ENCODE data around the gene BCL10. TPM values are rescaled to one million over a fixed set of nuclear protein-coding genes. Genes with fewer than 3 reads are reported as not detected.

The BCL10 gene
- total RNA-seq, 1 donor from 2014 or later: 24.9 TPM

DNA sequence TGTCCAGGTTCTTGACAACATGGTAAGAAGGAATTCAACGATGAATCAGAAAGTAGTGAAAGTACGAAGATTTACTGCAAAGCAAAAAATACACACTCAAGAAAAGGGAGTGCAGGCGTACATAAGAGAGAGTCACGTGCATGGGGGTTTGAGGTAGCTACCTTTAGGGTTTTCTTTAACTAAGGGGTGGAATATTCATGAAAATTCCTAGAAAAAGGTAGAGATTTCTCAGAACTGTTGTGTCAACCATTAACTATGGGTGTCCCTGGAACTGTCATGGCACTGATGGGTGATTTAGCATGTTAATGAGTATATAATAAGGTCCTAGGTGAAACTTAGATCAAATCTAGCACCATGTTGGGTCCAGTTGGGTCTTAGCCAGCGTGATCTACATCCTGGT lies 53.1 kb downstream of the BCL10 start:
- Mint-ChIP-seq H3K9me3 (ENCODE audit: low read depth) (no peaks in the 10 kb centered on the region), H3K4me1 (ENCODE audit: low read depth) (peaks cover 40% of the 10 kb centered on the region), H3K27me3 (ENCODE audit: low read depth) (no peaks in the 10 kb centered on the region), H3K36me3 (ENCODE audit: low read depth) (no peaks in the 10 kb centered on the region), H3K4me3 (ENCODE audit: unreplicated experiment) (no peak overlapping the region), H3K27ac (ENCODE audit: unreplicated experiment) (no peak overlapping the region)
- TF ChIP-seq, protein P1, sequence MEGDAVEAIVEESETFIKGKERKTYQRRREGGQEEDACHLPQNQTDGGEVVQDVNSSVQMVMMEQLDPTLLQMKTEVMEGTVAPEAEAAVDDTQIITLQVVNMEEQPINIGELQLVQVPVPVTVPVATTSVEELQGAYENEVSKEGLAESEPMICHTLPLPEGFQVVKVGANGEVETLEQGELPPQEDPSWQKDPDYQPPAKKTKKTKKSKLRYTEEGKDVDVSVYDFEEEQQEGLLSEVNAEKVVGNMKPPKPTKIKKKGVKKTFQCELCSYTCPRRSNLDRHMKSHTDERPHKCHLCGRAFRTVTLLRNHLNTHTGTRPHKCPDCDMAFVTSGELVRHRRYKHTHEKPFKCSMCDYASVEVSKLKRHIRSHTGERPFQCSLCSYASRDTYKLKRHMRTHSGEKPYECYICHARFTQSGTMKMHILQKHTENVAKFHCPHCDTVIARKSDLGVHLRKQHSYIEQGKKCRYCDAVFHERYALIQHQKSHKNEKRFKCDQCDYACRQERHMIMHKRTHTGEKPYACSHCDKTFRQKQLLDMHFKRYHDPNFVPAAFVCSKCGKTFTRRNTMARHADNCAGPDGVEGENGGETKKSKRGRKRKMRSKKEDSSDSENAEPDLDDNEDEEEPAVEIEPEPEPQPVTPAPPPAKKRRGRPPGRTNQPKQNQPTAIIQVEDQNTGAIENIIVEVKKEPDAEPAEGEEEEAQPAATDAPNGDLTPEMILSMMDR (IDR thresholded peaks at IDR 0.05): no peak
- no peak for DNase-seq (ENCODE audit: low spot score)

DNA sequence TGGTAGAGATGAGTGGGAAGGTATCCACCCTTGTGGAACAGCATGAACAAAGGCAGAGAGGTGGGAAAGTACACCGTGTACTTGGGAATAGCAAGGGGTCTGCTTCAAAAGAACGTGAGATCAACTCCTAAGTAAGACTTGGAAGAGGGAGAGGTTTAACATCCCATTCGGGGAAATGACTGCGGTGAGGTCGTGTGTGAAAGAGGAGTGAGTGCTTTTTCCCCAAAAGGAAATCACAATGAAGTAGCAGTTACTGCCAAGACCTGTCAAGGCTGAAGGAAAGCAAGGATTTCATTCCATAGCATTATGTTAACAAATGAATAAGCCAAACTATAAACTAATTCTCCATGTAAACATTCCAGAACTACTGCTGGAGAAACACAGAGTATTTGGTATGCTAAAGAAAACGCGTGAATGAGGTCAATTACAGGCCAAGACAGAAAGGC lies 55.7 kb downstream of the BCL10 start:
- Mint-ChIP-seq H3K9me3 (ENCODE audit: low read depth) (peaks cover 6% of the 10 kb centered on the region), H3K27me3 (ENCODE audit: low read depth) (no peaks in the 10 kb centered on the region), H3K27ac (ENCODE audit: unreplicated experiment) (peak overlapping the region; percentile 80), H3K36me3 (ENCODE audit: low read depth) (no peaks in the 10 kb centered on the region), H3K4me3 (ENCODE audit: unreplicated experiment) (no peak overlapping the region), H3K4me1 (ENCODE audit: low read depth) (peaks cover 35% of the 10 kb centered on the region)
- TF ChIP-seq, protein P1 (IDR thresholded peaks at IDR 0.05): no peak
- no peak for DNase-seq (ENCODE audit: low spot score)

DNA sequence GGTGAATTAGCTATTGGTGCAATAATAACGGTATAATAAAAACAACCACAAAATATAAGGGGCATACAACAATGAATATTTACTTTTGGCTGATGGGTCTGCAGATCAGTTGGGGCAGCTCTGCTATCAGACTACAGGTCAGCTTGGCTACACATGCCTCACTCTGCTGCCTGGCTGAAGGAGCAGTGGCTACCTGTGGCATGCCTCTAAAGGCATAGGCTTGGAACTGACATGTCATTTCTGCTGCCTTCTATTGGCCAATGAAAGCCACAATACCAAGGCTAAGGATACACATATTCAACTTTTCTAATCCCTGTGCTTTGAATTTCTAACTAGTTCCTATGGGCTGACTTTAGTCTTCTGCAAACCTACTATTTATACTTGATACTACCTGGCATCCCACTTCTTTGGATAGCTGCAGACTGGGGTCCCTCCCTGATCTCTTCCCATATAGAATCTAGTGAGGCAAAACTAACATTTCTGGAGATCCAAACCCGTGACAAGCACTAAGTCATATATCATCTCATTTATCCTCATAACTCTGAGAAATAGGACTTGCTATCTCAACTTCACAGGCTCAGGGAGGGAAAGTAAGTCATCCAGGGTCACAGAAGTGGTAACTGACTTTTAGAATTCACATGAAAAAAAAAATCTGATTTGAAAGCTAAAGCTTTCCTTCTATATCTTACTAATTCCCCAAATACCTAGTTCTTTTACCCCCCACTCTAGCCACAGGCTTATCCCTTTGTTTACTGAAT lies 56.4 kb downstream of the BCL10 start:
- Mint-ChIP-seq H3K4me3 (ENCODE audit: unreplicated experiment) (no peak overlapping the region), H3K27me3 (ENCODE audit: low read depth) (no peaks in the 10 kb centered on the region), H3K9me3 (ENCODE audit: low read depth) (peaks cover 6% of the 10 kb centered on the region), H3K4me1 (ENCODE audit: low read depth) (peaks cover 28% of the 10 kb centered on the region), H3K27ac (ENCODE audit: unreplicated experiment) (no peak overlapping the region), H3K36me3 (ENCODE audit: low read depth) (no peaks in the 10 kb centered on the region)
- DNase-seq (ENCODE audit: low spot score): no peak
- TF ChIP-seq, protein P1 (IDR thresholded peaks at IDR 0.05): no peak

DNA sequence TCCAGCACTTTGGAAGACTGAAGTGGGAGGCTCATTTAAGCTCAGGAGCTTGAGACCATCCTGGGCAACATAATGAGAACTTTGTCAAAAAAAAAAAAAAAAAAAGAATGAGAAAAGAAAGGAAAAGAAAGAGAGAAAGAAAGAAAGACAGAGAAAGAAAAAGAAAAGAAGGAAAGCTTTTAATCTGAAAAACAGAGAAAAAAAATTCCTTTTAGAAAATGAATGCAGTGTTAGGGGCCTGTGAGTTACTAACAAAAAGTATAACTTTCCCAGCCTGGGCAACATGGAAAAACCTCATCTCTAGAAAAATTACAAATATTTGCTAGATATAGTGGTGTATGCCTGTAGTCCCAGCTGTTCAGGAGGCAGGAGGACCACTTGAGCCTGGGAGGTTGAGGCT lies 59.7 kb downstream of the BCL10 start:
- TF ChIP-seq, protein P1 (IDR thresholded peaks at IDR 0.05): no peak
- peaks cover 6% of the 10 kb centered on the region for H3K9me3 Mint-ChIP-seq (ENCODE audit: low read depth)
- no peak overlapping the region for H3K4me3 Mint-ChIP-seq (ENCODE audit: unreplicated experiment)
- DNase-seq (ENCODE audit: low spot score): no peak
- peaks cover 27% of the 10 kb centered on the region for H3K4me1 Mint-ChIP-seq (ENCODE audit: low read depth)
- H3K36me3 Mint-ChIP-seq (ENCODE audit: low read depth): no peaks in the 10 kb centered on the region
- no peak overlapping the region for H3K27ac Mint-ChIP-seq (ENCODE audit: unreplicated experiment)
- H3K27me3 Mint-ChIP-seq (ENCODE audit: low read depth): no peaks in the 10 kb centered on the region

Other genes with a start within 250 kb of the BCL10 start
- 0.21 TPM in 1 of 3 replicates, not detected in the others for gene MCOLN3, start 228.1 kb downstream of the BCL10 start, total RNA-seq
- gene SYDE2, start 75.6 kb downstream of the BCL10 start, total RNA-seq: 13.1 to 17.8 TPM (median 13.4 TPM) in 3 replicates
- 27.1 to 31.3 TPM (median 28.0 TPM) in 3 replicates for gene C1orf52, start 17.0 kb downstream of the BCL10 start, total RNA-seq
- gene DDAH1, start 188.5 kb upstream of the BCL10 start, total RNA-seq: 91.8 to 93.0 TPM (median 92.7 TPM) in 3 replicates

Measured in chondrocyte (in vitro differentiated cells).